GM18867 (cell line): ENCODE measurements around the gene LRRC46.

ENCODE experiments used
- ATAC-seq: cut with Tn5 transposase; IDR thresholded peaks from one replicate; pipeline ENCODE4 v1.9.1; 2021; ENCODE audit warnings: mild to moderate bottlenecking, moderate library complexity; ENCODE audit not compliant: unreplicated experiment

Gene LRRC46

DNA sequence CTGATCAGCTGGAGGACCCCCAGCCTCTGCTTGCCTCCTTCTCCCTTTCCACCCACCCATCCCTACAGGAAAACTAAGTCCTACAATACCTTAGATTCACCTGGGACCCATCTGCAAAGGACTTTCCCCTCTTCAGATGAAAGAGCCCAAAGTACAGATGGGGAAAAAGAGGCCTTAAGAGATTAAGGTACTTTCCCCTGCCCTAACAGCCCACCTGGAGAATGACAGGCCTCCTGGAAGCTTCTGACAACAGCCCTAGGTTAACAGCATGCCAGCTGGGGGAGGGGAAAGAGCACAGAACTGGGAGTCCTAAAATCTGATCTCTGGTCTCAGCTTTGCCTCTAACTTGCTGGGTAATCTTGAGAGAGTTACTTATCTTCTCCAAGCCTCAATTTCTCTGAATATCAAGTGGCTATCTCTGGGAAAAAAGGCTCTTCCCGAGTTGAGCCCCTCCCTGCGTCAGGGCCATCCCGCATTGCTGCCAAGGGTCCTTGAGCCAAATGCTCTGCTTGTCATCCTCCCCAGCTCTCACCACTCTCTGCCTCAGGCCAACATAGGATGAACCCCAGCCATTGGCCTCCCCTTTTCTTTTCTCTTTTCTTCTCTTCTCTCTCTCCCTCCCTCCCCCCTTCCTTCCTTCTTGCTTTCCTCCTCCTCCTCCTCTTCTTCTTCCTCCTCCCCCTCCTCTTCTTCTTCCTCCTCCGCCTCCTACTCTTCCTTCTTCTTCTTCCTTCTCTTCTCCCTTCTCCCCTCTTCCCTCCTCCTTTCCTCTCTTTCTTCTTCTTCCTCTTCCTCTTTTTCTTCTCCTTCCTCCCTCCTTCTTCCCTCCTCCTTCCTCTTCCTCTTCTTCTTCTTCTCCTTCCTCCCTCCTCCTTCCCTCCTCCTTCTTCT is 42.0 kb downstream of the LRRC46 start:
- no peak for ATAC-seq

DNA sequence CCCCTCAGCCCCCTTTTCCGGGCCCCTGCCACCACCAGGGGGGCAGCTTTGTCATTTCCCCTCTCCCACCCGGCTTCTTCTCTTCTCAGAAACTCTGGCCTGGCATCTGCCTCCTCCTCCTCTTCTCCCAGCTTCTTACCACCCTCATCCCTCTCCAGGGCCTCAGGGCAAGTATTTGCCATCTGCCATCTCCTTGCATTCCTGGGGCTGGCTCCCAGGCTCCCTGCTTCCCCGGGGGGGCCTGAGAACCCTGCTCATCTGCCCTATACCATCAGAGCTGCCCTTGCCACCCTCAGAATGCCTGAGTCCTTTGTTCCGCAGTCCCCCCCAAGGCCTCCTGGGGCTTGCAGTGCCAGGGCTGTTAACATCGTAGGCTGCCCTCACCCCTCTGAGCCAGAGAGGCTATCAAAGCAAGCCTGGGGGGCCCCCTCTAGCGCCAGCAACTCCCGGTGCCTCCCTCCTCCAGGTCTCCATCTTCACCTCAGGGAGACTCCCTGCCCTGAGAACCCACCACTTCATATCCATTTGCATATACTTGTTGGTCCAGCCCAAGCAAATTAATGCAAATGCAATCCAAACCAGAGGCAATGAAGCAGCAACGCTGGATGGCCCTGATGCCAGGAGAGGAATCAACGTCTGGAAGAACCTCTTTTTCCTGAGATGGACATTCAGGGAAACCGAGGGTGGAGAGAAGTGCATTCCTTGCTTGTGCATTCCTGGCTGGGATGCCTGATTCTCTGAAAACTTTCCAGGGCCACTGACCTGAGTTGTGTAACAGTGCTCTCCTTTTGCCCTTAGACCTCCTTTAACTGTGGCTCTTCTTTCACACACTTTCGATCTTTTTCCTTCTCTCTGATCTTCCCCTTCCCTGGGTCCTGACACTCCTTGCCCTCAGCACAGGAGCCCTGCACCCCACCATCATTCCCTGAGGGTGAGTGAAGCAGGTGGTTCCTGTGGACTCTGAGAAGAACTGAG is 43.8 kb downstream of the LRRC46 start:
- ATAC-seq = no peak

- no peak for ATAC-seq
Measured at GRCh38 chr17:47877368-47878034, 46.0 kb downstream of the LRRC46 start.

DNA sequence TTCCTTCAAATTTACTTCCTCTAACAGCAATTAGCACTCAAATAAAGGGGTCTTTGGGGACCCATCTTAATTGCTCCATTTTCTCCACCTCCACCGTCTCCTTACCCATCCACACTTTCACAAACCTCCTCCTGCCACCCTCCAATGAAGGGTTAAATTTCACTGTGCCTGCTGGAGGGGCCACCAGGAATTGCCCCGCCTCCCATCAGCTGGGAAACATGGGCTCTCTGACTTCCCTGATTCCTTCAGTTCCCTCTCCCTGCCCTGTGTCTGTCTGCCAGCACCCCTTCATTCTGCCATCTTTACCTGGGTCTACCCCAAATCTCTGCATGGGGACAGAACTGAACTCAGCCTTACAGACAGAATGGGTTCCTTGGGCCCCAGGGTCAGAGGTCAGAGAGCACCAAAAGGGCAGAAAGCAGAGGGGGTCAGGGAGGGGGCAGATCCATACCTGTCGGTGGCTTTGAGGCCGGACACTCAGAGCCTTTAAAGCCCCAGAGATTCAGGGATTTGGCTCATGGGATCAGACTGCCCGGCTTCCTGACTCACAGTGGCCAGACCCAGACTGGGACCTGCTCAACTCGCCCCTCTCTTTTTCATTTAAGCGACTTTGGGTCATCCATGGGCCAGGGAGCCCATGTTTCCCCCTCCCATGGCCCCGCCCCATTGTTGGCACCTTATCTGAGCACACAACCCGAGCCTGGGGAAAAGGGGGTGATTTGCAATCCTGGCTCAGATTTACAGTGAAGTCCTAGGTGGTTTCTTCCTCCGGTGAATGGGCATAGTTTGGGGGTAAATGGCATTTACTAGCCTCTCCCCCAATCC is 46.9 kb downstream of the LRRC46 start:
- no peak for ATAC-seq

DNA sequence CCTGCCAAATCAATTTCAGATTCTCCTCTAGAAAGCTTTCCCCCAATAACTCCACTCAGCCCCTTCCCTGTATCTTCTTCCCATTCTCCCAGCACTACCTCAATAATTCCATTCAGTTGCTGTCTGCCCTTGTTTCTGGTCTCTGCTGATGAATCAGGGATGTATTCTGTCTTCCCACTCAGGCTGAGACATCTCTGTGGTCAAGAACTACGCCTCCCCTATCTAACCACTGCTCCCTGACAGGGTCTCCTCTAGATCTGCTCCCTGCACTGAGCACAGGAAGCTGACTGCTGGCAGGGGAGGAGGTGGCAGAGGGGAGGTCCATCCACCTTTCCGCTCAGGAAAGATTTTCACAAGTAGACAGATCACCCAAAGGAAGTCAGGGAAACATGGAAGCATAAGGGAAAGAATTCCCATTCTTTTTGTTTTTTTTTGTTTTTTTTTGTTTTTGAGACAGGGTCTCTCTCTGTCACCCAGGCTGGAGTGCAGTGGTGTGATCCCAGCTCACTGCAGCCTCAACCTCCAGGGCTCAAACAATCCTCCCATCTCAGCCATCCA is 47.6 kb downstream of the LRRC46 start:
- ATAC-seq = no peak

DNA sequence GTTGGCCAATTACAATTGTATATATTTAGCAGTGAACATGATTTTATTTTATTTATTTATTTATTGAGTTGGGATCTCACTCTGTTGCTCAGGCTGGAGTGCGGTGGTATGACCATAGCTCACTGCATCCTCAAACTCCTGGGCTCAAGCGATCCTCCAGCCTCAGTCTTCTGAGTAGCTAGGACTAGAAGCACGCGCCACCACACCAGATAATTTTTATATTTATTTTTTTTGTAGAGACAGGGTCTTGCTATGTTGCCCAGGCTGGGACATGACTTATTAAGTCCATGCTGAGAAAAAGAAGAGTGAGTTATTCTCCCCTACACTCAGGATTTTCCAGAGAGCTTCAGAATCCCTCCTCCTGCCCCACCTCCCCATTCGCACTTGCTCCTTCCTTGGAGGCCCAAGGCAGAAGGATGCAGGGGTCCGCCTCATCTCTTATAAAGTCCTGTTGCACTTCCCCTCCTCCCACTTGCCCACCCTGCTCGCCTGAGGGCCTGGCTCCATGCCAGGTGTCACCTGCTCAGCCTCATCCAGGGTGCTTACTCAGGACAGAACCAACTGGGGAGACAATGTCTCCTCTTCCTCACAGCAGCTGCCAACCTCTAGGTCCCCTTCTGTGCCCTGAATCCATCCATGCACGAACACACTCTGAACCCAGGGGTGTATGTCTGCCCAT is 48.4 kb downstream of the LRRC46 start:
- ATAC-seq = no peak

- ATAC-seq = no peak
Measured at GRCh38 chr17:47882247-47882646, 50.8 kb downstream of the LRRC46 start.

GRCh38 chr17:47882695-47883588 is 51.5 kb downstream of the LRRC46 start:
- ATAC-seq = no peak

DNA sequence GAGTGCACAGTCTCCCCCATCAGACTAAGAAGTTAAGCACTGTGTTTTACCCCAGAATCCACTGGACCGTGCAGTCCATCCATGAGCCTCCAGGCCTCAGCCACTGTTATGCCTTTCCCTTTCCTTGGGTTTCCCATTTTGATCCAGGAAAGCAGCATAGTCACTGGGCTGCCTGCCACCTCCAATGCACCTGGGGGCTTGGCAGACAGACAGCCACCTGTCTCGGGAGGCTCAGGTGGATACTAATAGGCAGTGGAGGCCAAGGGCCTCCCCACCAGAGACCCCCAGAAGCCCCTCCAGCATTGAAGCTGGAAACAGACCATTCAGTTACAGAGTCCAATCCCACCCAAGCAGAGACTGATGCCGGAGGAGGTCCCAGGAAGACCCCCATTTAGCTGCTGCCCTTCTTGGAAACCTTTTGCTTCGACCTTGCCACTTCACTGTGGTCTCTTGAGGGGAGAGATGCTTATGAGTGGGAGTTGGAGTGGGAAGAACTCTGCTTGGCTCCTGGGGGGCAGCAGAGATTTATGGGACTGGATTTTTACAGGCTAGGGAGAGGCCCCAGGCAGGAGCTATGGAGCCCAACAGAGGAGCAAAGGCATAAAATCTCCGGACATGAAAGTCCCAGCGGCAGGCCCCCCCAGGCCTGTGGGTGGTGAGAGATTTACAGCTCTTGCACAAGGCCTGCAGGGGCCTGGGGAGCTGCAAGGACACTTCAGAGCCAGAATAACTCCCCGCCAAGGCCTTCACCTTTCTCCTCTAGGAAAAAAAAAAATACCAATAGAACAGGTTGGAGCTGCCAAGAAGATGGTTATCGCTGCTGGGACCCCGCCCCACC is 52.3 kb downstream of the LRRC46 start:
- no peak for ATAC-seq

- ATAC-seq = no peak
Measured at GRCh38 chr17:47884427-47884740, 52.9 kb downstream of the LRRC46 start.

DNA sequence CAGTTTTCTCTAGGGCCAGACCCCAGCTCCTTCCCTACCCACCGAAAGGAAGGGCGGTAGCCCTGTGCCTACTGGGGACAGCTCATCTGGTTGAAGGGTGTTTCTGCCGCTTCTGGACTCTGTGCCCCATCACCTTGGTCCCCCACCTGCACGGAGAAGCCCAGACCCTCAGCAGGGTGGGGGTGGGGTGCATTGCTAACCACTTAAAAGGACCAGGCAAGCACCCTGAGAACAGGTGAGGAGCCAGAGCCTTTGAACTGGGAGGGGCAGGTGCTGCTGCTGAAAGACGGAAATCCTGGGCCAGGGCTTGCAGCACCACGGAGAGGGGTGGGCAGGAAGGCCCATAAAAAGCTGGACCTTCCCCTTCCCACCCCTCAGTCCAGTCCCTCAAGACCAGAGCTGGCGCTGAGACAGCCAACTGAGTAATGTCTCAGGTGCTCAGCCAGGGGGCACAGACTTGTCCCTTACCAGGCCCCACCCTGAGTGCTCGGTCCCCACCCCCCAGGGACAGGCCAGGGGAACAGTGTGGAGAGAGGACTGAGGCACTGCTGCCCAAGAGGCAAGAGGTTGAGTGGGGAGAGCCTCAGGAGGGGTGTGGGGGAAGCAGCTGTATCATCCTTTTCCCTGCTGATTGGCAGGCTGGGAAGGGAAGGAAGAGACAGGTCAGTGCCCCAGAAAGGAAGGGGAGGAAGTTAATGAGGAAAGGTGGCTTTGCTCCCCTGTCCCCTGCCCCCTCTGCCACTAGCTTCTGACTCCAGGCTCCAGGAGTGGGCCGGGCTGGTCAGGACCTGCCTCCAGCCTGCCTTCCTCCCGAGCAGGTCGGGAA is 53.6 kb downstream of the LRRC46 start:
- no peak for ATAC-seq
